DND-41 (cell line): Measurements from ENCODE around the gene CFAP58.

Source experiments
- ATAC-seq: fragments of 200-7000 bp; cut with Tn5 transposase; 3 replicates; pipeline ENCODE4 v1.9.1; 2021; ENCODE audit warnings: low read depth; ENCODE audit not compliant: insufficient read depth
- DNase-seq: peaks from one replicate; pipeline ENCODE4 v3.0.0-alpha.2; 2020
- H2AFZ ChIP-seq: 2 replicates; pipeline ENCODE4 v1.6.0; 2012; ENCODE audit warnings: low read depth, low read length
- H3K27ac ChIP-seq: 2 replicates; pipeline ENCODE4 v1.5.1; 2012; ENCODE audit warnings: low read length, inconsistent platforms
- H3K27me3 ChIP-seq: fragments of 200-600 bp; sonication (generic); 2 replicates; pipeline ENCODE4 v1.6.0; 2012; ENCODE audit warnings: low read length, mild to moderate bottlenecking, inconsistent platforms; ENCODE audit not compliant: insufficient read depth, poor library complexity
- H3K36me3 ChIP-seq: 2 replicates; pipeline ENCODE4 v1.5.1; 2012; ENCODE audit warnings: low read length, inconsistent platforms; ENCODE audit not compliant: insufficient read depth
- H3K4me1 ChIP-seq: 2 replicates; pipeline ENCODE4 v1.5.1; 2012; ENCODE audit warnings: mild to moderate bottlenecking, low read length; ENCODE audit not compliant: insufficient read depth
- H3K4me2 ChIP-seq: 2 replicates; pipeline ENCODE4 v1.6.0; 2012; ENCODE audit warnings: mild to moderate bottlenecking, moderate library complexity, low read length, inconsistent platforms; ENCODE audit not compliant: insufficient read depth
- H3K4me3 ChIP-seq, 2 experiments: fragments of 200-600 bp in 1 of 2; shearing (Covaris generic) in 1 of 2; 2 replicates each; pipeline ENCODE4 v1.5.1; 2012 to 2016; ENCODE audit warnings: inconsistent platforms in 2 of 2, low read length in 2 of 2, mild to moderate bottlenecking in 2 of 2, low read depth in 1 of 2, moderate library complexity in 1 of 2
- H3K79me2 ChIP-seq: 2 replicates; pipeline ENCODE4 v1.6.0; 2012; ENCODE audit warnings: low read length, inconsistent platforms; ENCODE audit not compliant: insufficient read depth
- H3K9ac ChIP-seq: 2 replicates; pipeline ENCODE4 v1.6.0; 2012; ENCODE audit warnings: low read depth, mild to moderate bottlenecking, inconsistent platforms, low read length, moderate library complexity
- H3K9me3 ChIP-seq: 2 replicates; pipeline ENCODE4 v1.5.1; 2012; ENCODE audit warnings: low read length, moderate library complexity, mild to moderate bottlenecking, inconsistent platforms; ENCODE audit not compliant: insufficient read depth, severe bottlenecking
- H4K20me1 ChIP-seq: 2 replicates; pipeline ENCODE4 v1.6.0; 2012; ENCODE audit warnings: low read length; ENCODE audit not compliant: insufficient read depth
- EZH2 ChIP-seq: IDR thresholded peaks from 3 replicates; pipeline ENCODE4 v1.6.1; 2012; ENCODE audit warnings: borderline replicate concordance, low read depth, mild to moderate bottlenecking, moderate library complexity, low read length, inconsistent platforms; ENCODE audit not compliant: severe bottlenecking
- TF ChIP-seq, protein P1 (sequence below): IDR thresholded peaks from 2 replicates; pipeline ENCODE4 v1.5.1; 2012; ENCODE audit warnings: borderline replicate concordance, low read length, moderate library complexity, mild to moderate bottlenecking; ENCODE audit not compliant: poor library complexity, severe bottlenecking; ENCODE audit errors: extremely low read depth

The CFAP58 gene

DNA sequence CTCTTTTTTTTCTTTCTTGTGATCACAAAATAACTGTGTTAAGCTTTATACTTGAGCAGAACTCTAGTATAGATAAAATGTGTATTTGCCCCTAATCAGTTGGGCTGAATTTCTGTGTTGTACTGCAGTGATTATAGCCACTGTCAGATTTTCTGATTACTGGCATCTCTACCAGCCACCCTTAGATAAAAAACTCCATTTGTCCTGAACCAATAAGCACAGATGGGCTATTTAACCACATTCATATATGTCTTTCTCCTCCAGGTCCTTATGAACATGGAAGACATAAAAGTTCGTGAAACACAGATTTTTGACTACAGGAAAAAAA lies 38.3 kb downstream of the CFAP58 start:
- peaks cover 2% of the 10 kb centered on the region for H3K27me3 ChIP-seq
- H3K4me1 ChIP-seq = no peaks in the 10 kb centered on the region
- H3K4me2 ChIP-seq = no peak overlapping the region
- H3K79me2 ChIP-seq = no peaks in the 10 kb centered on the region
- ATAC-seq (no peak), DNase-seq (no peak)
- H3K9me3 ChIP-seq = no peaks in the 10 kb centered on the region
- no peaks in the 10 kb centered on the region for H4K20me1 ChIP-seq
- no peak overlapping the region for H3K9ac ChIP-seq
- H2AFZ ChIP-seq = no peak overlapping the region
- no peaks in the 10 kb centered on the region for H3K36me3 ChIP-seq
- no peak overlapping the region for H3K27ac ChIP-seq
- no peak overlapping the region for H3K4me3 ChIP-seq
- no peak for TF ChIP-seq EZH2
- TF ChIP-seq, protein P1, sequence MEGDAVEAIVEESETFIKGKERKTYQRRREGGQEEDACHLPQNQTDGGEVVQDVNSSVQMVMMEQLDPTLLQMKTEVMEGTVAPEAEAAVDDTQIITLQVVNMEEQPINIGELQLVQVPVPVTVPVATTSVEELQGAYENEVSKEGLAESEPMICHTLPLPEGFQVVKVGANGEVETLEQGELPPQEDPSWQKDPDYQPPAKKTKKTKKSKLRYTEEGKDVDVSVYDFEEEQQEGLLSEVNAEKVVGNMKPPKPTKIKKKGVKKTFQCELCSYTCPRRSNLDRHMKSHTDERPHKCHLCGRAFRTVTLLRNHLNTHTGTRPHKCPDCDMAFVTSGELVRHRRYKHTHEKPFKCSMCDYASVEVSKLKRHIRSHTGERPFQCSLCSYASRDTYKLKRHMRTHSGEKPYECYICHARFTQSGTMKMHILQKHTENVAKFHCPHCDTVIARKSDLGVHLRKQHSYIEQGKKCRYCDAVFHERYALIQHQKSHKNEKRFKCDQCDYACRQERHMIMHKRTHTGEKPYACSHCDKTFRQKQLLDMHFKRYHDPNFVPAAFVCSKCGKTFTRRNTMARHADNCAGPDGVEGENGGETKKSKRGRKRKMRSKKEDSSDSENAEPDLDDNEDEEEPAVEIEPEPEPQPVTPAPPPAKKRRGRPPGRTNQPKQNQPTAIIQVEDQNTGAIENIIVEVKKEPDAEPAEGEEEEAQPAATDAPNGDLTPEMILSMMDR = no peak

GRCh38 chr10:104393387-104393786 lies 39.8 kb downstream of the CFAP58 start:
- Histone ChIP-seq H3K4me3 (no peak overlapping the region), H3K36me3 (no peaks in the 10 kb centered on the region), H3K9ac (no peak overlapping the region), H3K4me2 (no peak overlapping the region), H4K20me1 (no peaks in the 10 kb centered on the region), H3K79me2 (no peaks in the 10 kb centered on the region), H3K4me1 (no peaks in the 10 kb centered on the region), H3K27me3 (peaks cover 8% of the 10 kb centered on the region), H3K9me3 (no peaks in the 10 kb centered on the region), H2AFZ (no peak overlapping the region), H3K27ac (no peak overlapping the region)
- no peak for ATAC-seq
- no peak for DNase-seq
- TF ChIP-seq EZH2 = no peak
- TF ChIP-seq, protein P1 = no peak

DNA sequence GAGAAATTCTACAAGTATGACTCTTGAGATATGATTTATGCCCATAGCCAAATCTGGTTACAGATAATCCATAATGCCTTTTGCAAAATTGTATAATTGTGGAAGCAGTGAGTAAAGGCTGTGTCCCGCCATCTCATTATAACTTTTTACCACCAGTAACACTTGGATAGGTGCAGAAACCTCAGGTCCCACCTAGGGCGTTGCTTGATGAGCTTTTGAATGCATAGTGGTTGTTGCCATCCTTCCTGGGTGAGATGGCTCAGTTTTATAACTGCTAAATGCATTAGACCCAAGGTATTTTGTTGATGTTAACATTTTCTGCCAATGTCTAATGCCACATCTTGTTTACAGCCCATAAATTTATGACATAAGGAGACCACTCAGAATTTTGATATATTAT lies 42.9 kb downstream of the CFAP58 start:
- ATAC-seq (no peak), DNase-seq (no peak)
- Histone ChIP-seq H3K9me3 (no peaks in the 10 kb centered on the region), H3K27me3 (peaks cover 6% of the 10 kb centered on the region), H3K27ac (no peak overlapping the region), H3K9ac (no peak overlapping the region), H3K4me1 (no peaks in the 10 kb centered on the region), H4K20me1 (no peaks in the 10 kb centered on the region), H3K4me3 (no peak overlapping the region), H2AFZ (no peak overlapping the region), H3K36me3 (no peaks in the 10 kb centered on the region), H3K79me2 (no peaks in the 10 kb centered on the region), H3K4me2 (no peak overlapping the region)
- TF ChIP-seq EZH2 = no peak
- TF ChIP-seq, protein P1 = no peak

GRCh38 chr10:104403636-104404035 lies 50.0 kb downstream of the CFAP58 start:
- H2AFZ ChIP-seq = no peak overlapping the region
- H4K20me1 ChIP-seq = no peaks in the 10 kb centered on the region
- no peak overlapping the region for H3K4me3 ChIP-seq
- TF ChIP-seq, protein P1 = no peak
- TF ChIP-seq EZH2 = no peak
- no peak overlapping the region for H3K9ac ChIP-seq
- H3K4me2 ChIP-seq = no peak overlapping the region
- H3K4me1 ChIP-seq = no peaks in the 10 kb centered on the region
- no peak overlapping the region for H3K27ac ChIP-seq
- H3K79me2 ChIP-seq = no peaks in the 10 kb centered on the region
- no peaks in the 10 kb centered on the region for H3K9me3 ChIP-seq
- DNase-seq = no peak
- no peaks in the 10 kb centered on the region for H3K36me3 ChIP-seq
- H3K27me3 ChIP-seq = peaks cover 3% of the 10 kb centered on the region
- no peak for ATAC-seq
